GM23338 (cell line): Measurements from ENCODE around the gene PAX5. TPM values are rescaled to one million over a fixed set of nuclear protein-coding genes. Genes with fewer than 3 reads are reported as not detected.

Experiments used
- ATAC-seq: fragments of 200-7000 bp; cut with Tn5 transposase; 3 replicates; pipeline ENCODE4 v1.9.1; 2020
- DNase-seq: peaks from one replicate; pipeline ENCODE4 v3.0.0-alpha.2; 2015; ENCODE audit warnings: low spot score
- H2AFZ ChIP-seq: fragments of 200-600 bp; sonication (generic); 2 replicates; pipeline ENCODE4 v1.8.0; 2016; ENCODE audit warnings: antibody characterized with exemption, mild to moderate bottlenecking, moderate library complexity
- H3F3A ChIP-seq: fragments of 200-600 bp; sonication (generic); replicated peaks from 2 replicates; pipeline ENCODE4 v1.8.0; 2017; ENCODE audit warnings: antibody characterized with exemption, mixed run types, low read depth
- H3K27ac ChIP-seq: fragments of 200-600 bp; sonication (generic); 2 replicates; pipeline ENCODE4 v1.6.1; 2016; ENCODE audit warnings: low read depth
- H3K27me3 ChIP-seq: fragments of 200-600 bp; sonication (generic); 2 replicates; pipeline ENCODE4 v1.8.0; 2016; ENCODE audit warnings: mild to moderate bottlenecking, mixed run types, moderate library complexity; ENCODE audit not compliant: insufficient read depth
- H3K36me3 ChIP-seq: fragments of 200-600 bp; sonication (generic); 2 replicates; pipeline ENCODE4 v1.8.0; 2016; ENCODE audit warnings: mild to moderate bottlenecking; ENCODE audit not compliant: insufficient read depth
- H3K4me1 ChIP-seq: fragments of 200-600 bp; sonication (generic); 2 replicates; pipeline ENCODE4 v1.8.0; 2016; ENCODE audit warnings: mild to moderate bottlenecking, moderate library complexity; ENCODE audit not compliant: insufficient read depth
- H3K4me2 ChIP-seq: fragments of 200-600 bp; sonication (generic); 2 replicates; pipeline ENCODE4 v1.7.1; 2017; ENCODE audit warnings: mixed run types
- H3K4me3 ChIP-seq: fragments of 200-600 bp; sonication (generic); 2 replicates; pipeline ENCODE4 v1.6.1; 2016; ENCODE audit warnings: mixed run types
- H3K79me2 ChIP-seq: fragments of 200-600 bp; sonication (generic); replicated peaks from 2 replicates; pipeline ENCODE4 v1.8.0; 2017; ENCODE audit warnings: mild to moderate bottlenecking; ENCODE audit not compliant: insufficient read depth
- H3K9me2 ChIP-seq: fragments of 200-600 bp; sonication (generic); 2 replicates; pipeline ENCODE4 v1.8.0; 2017; ENCODE audit not compliant: insufficient read depth
- H4K20me1 ChIP-seq: fragments of 200-600 bp; sonication (generic); replicated peaks from 2 replicates; pipeline ENCODE4 v1.8.0; 2017; ENCODE audit warnings: mild to moderate bottlenecking; ENCODE audit not compliant: insufficient read depth
- H3K27ac Mint-ChIP-seq: 2 replicates; pipeline ENCODE4 v1.8.0; 2020; ENCODE audit warnings: inconsistent platforms, mild to moderate bottlenecking, moderate library complexity, mixed read lengths
- H3K27me3 Mint-ChIP-seq: 3 replicates; pipeline ENCODE4 v1.8.0; 2022; ENCODE audit warnings: low read depth, mild to moderate bottlenecking, moderate library complexity, mixed read lengths, inconsistent platforms; ENCODE audit not compliant: insufficient read depth, poor library complexity
- H3K36me3 Mint-ChIP-seq: 3 replicates; pipeline ENCODE4 v1.8.0; 2021; ENCODE audit warnings: low read depth, mild to moderate bottlenecking, inconsistent platforms, moderate library complexity, mixed read lengths
- H3K4me1 Mint-ChIP-seq: 3 replicates; pipeline ENCODE4 v1.8.0; 2020; ENCODE audit warnings: mild to moderate bottlenecking, inconsistent platforms, mixed read lengths
- H3K4me3 Mint-ChIP-seq: 3 replicates; pipeline ENCODE4 v1.8.0; 2021; ENCODE audit warnings: moderate library complexity, mild to moderate bottlenecking, inconsistent platforms, mixed read lengths
- H3K9me3 Mint-ChIP-seq: 3 replicates; pipeline ENCODE4 v1.8.0; 2020; ENCODE audit warnings: moderate library complexity, mild to moderate bottlenecking, inconsistent platforms, mixed read lengths
- CREB1 ChIP-seq: fragments of 250-450 bp; sonication (Bioruptor Pico); IDR thresholded peaks from 2 replicates; pipeline ENCODE4 v1.5.0; 2020; ENCODE audit warnings: low read depth, mild to moderate bottlenecking, moderate library complexity
- ETS1 ChIP-seq: IDR thresholded peaks from 2 replicates; pipeline ENCODE4 v1.6.1; 2016; ENCODE audit warnings: antibody characterized with exemption
- EZH2 ChIP-seq: fragments of 200-600 bp; sonication (generic); IDR thresholded peaks from one replicate; pipeline ENCODE4 v1.8.0; 2017; ENCODE audit warnings: antibody characterized with exemption, mild to moderate bottlenecking, low read depth; ENCODE audit not compliant: unreplicated experiment
- EZH2phosphoT487 ChIP-seq: fragments of 200-600 bp; sonication (generic); IDR thresholded peaks from one replicate; pipeline ENCODE4 v1.8.1; 2018; ENCODE audit warnings: antibody characterized with exemption; ENCODE audit not compliant: unreplicated experiment
- JUNB ChIP-seq: IDR thresholded peaks from one replicate; pipeline ENCODE4 v1.6.1; 2016; ENCODE audit warnings: antibody characterized with exemption; ENCODE audit not compliant: unreplicated experiment
- POLR2AphosphoS5 ChIP-seq: IDR thresholded peaks from 2 replicates; pipeline ENCODE4 v1.6.1; 2016; ENCODE audit warnings: antibody characterized with exemption, low read depth
- STAT1 ChIP-seq: IDR thresholded peaks from one replicate; pipeline ENCODE4 v1.6.1; 2016; ENCODE audit warnings: antibody characterized with exemption; ENCODE audit not compliant: unreplicated experiment
- ZNF114 ChIP-seq: fragments of 250-450 bp; sonication (Bioruptor Pico); IDR thresholded peaks from 2 replicates; pipeline ENCODE4 v1.5.0; 2020; ENCODE audit warnings: mild to moderate bottlenecking, moderate library complexity
- ZNF331 ChIP-seq: fragments of 250-450 bp; sonication (Bioruptor Pico); IDR thresholded peaks from 2 replicates; pipeline ENCODE4 v1.5.0; 2020; ENCODE audit warnings: low read depth, mild to moderate bottlenecking, moderate library complexity
- polyA plus RNA-seq: library from polyadenylated mRNA; unstranded; fragments of >200 nt; fragmentation: Nextera tagmentation; extraction: Ambion mirVana; gene quantifications from 2 replicates; pipeline ENCODE4 v1.2.1, GENCODE V29; 2016
- total RNA-seq: library from RNA; depleted of rRNA; stranded (reverse); fragments of >200 nt; shearing (Covaris generic); gene quantifications from 2 replicates; pipeline ENCODE4 v1.2.3, GENCODE V29; 2014
- TF ChIP-seq, protein P1 (sequence below): fragments of 250-450 bp; sonication (Bioruptor Pico); IDR thresholded peaks from 2 replicates; pipeline ENCODE4 v1.5.0; 2020; ENCODE audit warnings: mild to moderate bottlenecking, moderate library complexity
- TF ChIP-seq, protein P2 (sequence below), 2 experiments: fragments of 200-600 bp in 1 of 2; sonication (generic) in 1 of 2; conservative IDR thresholded peaks; 2 replicates each; pipeline versions ENCODE4 v1.5.1 to v1.6.1; 2016 to 2017; ENCODE audit warnings: antibody characterized with exemption in 2 of 2, low read depth in 2 of 2, mild to moderate bottlenecking in 2 of 2, moderate library complexity in 1 of 2

The PAX5 gene
- total and polyA plus RNA-seq, 2 experiments from 2014 or later: 0.17 to 0.60 TPM

DNA sequence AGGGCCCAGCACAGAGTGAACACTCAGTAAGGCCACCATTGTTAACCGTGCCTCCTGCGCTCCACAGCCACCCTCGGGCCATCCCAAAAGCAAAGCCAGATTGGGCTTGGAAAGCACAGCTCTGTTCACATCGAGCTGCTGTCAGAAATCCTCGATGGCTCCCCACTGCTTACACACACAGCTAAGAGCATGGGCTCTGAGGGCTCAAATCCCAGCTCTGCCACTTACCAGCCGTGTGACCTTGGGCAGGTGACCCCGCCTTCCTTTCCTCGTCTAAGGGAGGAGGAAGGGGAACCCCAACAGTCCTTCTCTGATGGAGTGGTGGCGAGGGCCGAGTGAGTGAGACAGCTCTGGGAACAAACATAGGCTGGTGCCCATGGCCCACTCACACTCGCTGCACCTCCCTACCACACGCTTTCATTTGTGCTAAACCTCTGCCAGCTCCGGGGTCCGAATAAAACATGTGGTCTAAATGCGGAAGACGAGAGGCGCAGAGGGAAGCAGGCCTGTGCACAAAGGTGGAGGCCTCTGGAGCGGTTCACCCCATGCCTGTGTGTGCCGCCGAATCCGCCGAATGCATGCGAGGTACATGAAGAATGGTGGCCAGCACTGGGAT, 139.3 kb downstream of the PAX5 start:
- H3K36me3 ChIP-seq: no peaks in the 10 kb centered on the region
- Mint-ChIP-seq H3K27me3 (peaks cover 3% of the 10 kb centered on the region), H3K27ac (no peak overlapping the region), H3K4me3 (no peak overlapping the region), H3K9me3 (no peaks in the 10 kb centered on the region), H3K4me1 (peaks cover 18% of the 10 kb centered on the region), H3K36me3 (no peaks in the 10 kb centered on the region; the same call in 2 of the 3 replicates)
- no peak overlapping the region for H3K4me3 ChIP-seq
- H3K9me2 ChIP-seq: no peaks in the 10 kb centered on the region
- no peak overlapping the region for H3K4me2 ChIP-seq
- H3F3A ChIP-seq: no peaks in the 10 kb centered on the region
- TF ChIP-seq ZNF114 (CRISPR knock-in tag) (no peak), CREB1 (CRISPR knock-in tag) (no peak), ETS1 (no peak), EZH2 (no peak)
- H3K27me3 ChIP-seq: no peaks in the 10 kb centered on the region
- no peak overlapping the region for H2AFZ ChIP-seq
- ATAC-seq: no peak
- H3K79me2 ChIP-seq: no peaks in the 10 kb centered on the region
- DNase-seq: no peak
- H3K27ac ChIP-seq: no peak overlapping the region
- peaks cover 8% of the 10 kb centered on the region; the same call in 1 of the 2 replicates for H3K4me1 ChIP-seq
- no peaks in the 10 kb centered on the region for H4K20me1 ChIP-seq

DNA sequence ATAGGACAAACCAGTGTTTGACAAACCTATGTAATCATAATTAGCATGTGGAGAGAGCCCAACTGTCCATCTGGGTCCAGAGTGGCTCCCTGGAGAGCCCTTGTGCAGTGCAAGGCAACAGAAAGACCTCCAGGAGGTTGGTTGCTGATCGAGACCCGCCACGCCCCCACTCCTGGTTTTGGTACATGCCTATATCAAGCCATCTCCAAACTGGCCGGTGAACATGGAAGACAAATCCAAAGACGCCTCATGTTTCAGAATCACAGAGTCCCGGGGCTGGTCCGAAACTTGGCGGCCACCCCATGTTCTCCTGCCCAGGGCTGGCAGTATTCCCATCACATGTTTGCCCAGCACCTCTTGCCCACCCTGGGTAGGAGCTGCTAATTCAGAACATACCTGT, 140.2 kb downstream of the PAX5 start:
- Histone ChIP-seq H3K4me1 (peaks cover 8% of the 10 kb centered on the region; the same call in 1 of the 2 replicates), H3K9me2 (no peaks in the 10 kb centered on the region), H3K36me3 (no peaks in the 10 kb centered on the region), H3K27ac (no peak overlapping the region), H3K4me3 (no peak overlapping the region), H3K27me3 (no peaks in the 10 kb centered on the region), H3K4me2 (no peak overlapping the region), H4K20me1 (no peaks in the 10 kb centered on the region), H3F3A (no peaks in the 10 kb centered on the region), H2AFZ (no peak overlapping the region), H3K79me2 (no peaks in the 10 kb centered on the region)
- H3K4me1 Mint-ChIP-seq: peaks cover 18% of the 10 kb centered on the region
- H3K9me3 Mint-ChIP-seq: no peaks in the 10 kb centered on the region
- H3K27me3 Mint-ChIP-seq: peaks cover 3% of the 10 kb centered on the region
- no peak overlapping the region for H3K27ac Mint-ChIP-seq
- ATAC-seq (no peak), DNase-seq (no peak)
- no peak overlapping the region for H3K4me3 Mint-ChIP-seq
- no peaks in the 10 kb centered on the region for H3K36me3 Mint-ChIP-seq
- no peak for TF ChIP-seq CREB1 (CRISPR knock-in tag)
- no peak for TF ChIP-seq ZNF331
- no peak for TF ChIP-seq ETS1
- TF ChIP-seq, protein P1, sequence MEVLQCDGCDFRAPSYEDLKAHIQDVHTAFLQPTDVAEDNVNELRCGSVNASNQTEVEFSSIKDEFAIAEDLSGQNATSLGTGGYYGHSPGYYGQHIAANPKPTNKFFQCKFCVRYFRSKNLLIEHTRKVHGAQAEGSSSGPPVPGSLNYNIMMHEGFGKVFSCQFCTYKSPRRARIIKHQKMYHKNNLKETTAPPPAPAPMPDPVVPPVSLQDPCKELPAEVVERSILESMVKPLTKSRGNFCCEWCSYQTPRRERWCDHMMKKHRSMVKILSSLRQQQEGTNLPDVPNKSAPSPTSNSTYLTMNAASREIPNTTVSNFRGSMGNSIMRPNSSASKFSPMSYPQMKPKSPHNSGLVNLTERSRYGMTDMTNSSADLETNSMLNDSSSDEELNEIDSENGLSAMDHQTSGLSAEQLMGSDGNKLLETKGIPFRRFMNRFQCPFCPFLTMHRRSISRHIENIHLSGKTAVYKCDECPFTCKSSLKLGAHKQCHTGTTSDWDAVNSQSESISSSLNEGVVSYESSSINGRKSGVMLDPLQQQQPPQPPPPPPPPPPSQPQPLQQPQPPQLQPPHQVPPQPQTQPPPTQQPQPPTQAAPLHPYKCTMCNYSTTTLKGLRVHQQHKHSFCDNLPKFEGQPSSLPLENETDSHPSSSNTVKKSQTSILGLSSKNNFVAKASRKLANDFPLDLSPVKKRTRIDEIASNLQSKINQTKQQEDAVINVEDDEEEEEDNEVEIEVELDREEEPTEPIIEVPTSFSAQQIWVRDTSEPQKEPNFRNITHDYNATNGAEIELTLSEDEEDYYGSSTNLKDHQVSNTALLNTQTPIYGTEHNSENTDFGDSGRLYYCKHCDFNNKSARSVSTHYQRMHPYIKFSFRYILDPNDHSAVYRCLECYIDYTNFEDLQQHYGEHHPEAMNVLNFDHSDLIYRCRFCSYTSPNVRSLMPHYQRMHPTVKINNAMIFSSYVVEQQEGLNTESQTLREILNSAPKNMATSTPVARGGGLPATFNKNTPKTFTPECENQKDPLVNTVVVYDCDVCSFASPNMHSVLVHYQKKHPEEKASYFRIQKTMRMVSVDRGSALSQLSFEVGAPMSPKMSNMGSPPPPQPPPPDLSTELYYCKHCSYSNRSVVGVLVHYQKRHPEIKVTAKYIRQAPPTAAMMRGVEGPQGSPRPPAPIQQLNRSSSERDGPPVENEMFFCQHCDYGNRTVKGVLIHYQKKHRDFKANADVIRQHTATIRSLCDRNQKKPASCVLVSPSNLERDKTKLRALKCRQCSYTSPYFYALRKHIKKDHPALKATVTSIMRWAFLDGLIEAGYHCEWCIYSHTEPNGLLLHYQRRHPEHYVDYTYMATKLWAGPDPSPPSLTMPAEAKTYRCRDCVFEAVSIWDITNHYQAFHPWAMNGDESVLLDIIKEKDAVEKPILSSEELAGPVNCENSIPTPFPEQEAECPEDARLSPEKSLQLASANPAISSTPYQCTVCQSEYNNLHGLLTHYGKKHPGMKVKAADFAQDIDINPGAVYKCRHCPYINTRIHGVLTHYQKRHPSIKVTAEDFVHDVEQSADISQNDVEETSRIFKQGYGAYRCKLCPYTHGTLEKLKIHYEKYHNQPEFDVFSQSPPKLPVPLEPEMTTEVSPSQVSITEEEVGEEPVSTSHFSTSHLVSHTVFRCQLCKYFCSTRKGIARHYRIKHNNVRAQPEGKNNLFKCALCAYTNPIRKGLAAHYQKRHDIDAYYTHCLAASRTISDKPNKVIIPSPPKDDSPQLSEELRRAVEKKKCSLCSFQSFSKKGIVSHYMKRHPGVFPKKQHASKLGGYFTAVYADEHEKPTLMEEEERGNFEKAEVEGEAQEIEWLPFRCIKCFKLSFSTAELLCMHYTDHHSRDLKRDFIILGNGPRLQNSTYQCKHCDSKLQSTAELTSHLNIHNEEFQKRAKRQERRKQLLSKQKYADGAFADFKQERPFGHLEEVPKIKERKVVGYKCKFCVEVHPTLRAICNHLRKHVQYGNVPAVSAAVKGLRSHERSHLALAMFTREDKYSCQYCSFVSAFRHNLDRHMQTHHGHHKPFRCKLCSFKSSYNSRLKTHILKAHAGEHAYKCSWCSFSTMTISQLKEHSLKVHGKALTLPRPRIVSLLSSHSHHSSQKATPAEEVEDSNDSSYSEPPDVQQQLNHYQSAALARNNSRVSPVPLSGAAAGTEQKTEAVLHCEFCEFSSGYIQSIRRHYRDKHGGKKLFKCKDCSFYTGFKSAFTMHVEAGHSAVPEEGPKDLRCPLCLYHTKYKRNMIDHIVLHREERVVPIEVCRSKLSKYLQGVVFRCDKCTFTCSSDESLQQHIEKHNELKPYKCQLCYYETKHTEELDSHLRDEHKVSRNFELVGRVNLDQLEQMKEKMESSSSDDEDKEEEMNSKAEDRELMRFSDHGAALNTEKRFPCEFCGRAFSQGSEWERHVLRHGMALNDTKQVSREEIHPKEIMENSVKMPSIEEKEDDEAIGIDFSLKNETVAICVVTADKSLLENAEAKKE: no peak
- TF ChIP-seq JUNB: no peak
- TF ChIP-seq EZH2phosphoT487: no peak
- no peak for TF ChIP-seq STAT1
- TF ChIP-seq, protein P2, sequence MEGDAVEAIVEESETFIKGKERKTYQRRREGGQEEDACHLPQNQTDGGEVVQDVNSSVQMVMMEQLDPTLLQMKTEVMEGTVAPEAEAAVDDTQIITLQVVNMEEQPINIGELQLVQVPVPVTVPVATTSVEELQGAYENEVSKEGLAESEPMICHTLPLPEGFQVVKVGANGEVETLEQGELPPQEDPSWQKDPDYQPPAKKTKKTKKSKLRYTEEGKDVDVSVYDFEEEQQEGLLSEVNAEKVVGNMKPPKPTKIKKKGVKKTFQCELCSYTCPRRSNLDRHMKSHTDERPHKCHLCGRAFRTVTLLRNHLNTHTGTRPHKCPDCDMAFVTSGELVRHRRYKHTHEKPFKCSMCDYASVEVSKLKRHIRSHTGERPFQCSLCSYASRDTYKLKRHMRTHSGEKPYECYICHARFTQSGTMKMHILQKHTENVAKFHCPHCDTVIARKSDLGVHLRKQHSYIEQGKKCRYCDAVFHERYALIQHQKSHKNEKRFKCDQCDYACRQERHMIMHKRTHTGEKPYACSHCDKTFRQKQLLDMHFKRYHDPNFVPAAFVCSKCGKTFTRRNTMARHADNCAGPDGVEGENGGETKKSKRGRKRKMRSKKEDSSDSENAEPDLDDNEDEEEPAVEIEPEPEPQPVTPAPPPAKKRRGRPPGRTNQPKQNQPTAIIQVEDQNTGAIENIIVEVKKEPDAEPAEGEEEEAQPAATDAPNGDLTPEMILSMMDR (conservative IDR thresholded peaks at IDR 0.05; ENCODE audit: low read depth in 2 of 2): no peak
- TF ChIP-seq EZH2: no peak
- TF ChIP-seq POLR2AphosphoS5: no peak
